ENCODE measurements around the gene PEF1. TPM values are rescaled to one million over a fixed set of nuclear protein-coding genes. Genes with fewer than 3 reads are reported as not detected.
A peak's percentile ranks its signal among the peaks of the same experiment; 100 is the strongest.

The PEF1 gene
- total RNA-seq, 1 experiment from 2014 or later: 40.3 TPM

GRCh38 chr1:31685795-31686194 is 41.1 kb upstream of the PEF1 start:
- Histone ChIP-seq H3T11ph (ENCODE audit: low read length) (no peak overlapping the region), H3K23me2 (ENCODE audit: insufficient read length, low read depth, low read length, poor library complexity, severe bottlenecking) (no peaks in the 10 kb centered on the region), H3K27ac (ENCODE audit: insufficient read length, low read depth, low read length) (no peak overlapping the region), H3K18ac (ENCODE audit: insufficient read length, low read depth, low read length) (no peak overlapping the region), H4K5ac (ENCODE audit: insufficient read length, low read depth, low read length) (no peak overlapping the region), H3K14ac (ENCODE audit: insufficient read depth, low read length) (no peak overlapping the region; the same call in 1 of the 2 replicates), H2BK15ac (ENCODE audit: low read depth, low read length) (no peak overlapping the region), H3K56ac (ENCODE audit: insufficient read length, low read depth, low read length) (no peak overlapping the region), H2BK5ac (ENCODE audit: insufficient read length, low read length) (no peak overlapping the region), H4K8ac (replicated peaks; ENCODE audit: insufficient read length, low read depth, low read length) (no peak overlapping the region), H3K4me1 (ENCODE audit: insufficient read depth, low read length) (no peaks in the 10 kb centered on the region), H3K79me2 (ENCODE audit: insufficient read depth, low read length) (no peaks in the 10 kb centered on the region), H2BK120ac (ENCODE audit: low read depth, low read length, poor library complexity, severe bottlenecking) (no peak overlapping the region), H3K4ac (ENCODE audit: low read depth, low read length) (no peak overlapping the region), H3K4me2 (ENCODE audit: insufficient read depth, insufficient read length, low read length) (no peak overlapping the region), H3K9me3 (ENCODE audit: control insufficient read depth, low read depth, low read length) (no peaks in the 10 kb centered on the region), H3K27me3 (ENCODE audit: insufficient read depth, low read length) (no peaks in the 10 kb centered on the region), H2AFZ (ENCODE audit: low read length) (no peak overlapping the region), H4K91ac (ENCODE audit: insufficient read length, low read depth, low read length) (no peak overlapping the region), H2BK20ac (ENCODE audit: low read depth, low read length, poor library complexity, severe bottlenecking) (no peak overlapping the region), H3K79me1 (ENCODE audit: insufficient read depth, low read depth, low read length, poor library complexity, severe bottlenecking) (no peaks in the 10 kb centered on the region), H2BK12ac (ENCODE audit: insufficient read length, low read depth, low read length) (no peak overlapping the region), H3K23ac (ENCODE audit: insufficient read length, low read depth, low read length) (no peak overlapping the region), H4K20me1 (ENCODE audit: control insufficient read depth, insufficient read depth, insufficient read length) (peaks cover 2% of the 10 kb centered on the region), H2AK5ac (ENCODE audit: insufficient read length, low read length) (no peak overlapping the region), H3K9ac (ENCODE audit: extremely low read depth, insufficient read length, low read length) (no peak overlapping the region)
- Mint-ChIP-seq H3K27me3 (ENCODE audit: low read depth) (no peaks in the 10 kb centered on the region), H3K4me1 (peaks cover 12 to 14% of the 10 kb centered on the region in 2 experiments), H3K9me3 (no peaks in the 10 kb centered on the region), H3K36me3 (ENCODE audit: insufficient read depth in 1 of 3, low read depth in 3 of 3) (no peaks in the 10 kb centered on the region), H3K27ac (peak overlapping the region in 1 of 3 experiments; percentile 12; a peak in 1 of 7 replicates), H3K4me3 (no peak overlapping the region; a peak in 1 of 5 replicates)
- DNase-seq: no peak
- TF ChIP-seq, protein P1, sequence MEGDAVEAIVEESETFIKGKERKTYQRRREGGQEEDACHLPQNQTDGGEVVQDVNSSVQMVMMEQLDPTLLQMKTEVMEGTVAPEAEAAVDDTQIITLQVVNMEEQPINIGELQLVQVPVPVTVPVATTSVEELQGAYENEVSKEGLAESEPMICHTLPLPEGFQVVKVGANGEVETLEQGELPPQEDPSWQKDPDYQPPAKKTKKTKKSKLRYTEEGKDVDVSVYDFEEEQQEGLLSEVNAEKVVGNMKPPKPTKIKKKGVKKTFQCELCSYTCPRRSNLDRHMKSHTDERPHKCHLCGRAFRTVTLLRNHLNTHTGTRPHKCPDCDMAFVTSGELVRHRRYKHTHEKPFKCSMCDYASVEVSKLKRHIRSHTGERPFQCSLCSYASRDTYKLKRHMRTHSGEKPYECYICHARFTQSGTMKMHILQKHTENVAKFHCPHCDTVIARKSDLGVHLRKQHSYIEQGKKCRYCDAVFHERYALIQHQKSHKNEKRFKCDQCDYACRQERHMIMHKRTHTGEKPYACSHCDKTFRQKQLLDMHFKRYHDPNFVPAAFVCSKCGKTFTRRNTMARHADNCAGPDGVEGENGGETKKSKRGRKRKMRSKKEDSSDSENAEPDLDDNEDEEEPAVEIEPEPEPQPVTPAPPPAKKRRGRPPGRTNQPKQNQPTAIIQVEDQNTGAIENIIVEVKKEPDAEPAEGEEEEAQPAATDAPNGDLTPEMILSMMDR (conservative IDR thresholded peaks at IDR 0.05): no peak
- WGBS (ENCODE audit: extremely low coverage, insufficient read length, low lambda C conversion rate): no CpG with 5 or more reads among the region's 8 CpGs
